OCI-LY7 (cell line): ENCODE measurements around the gene HSDL2. TPM values are rescaled to one million over a fixed set of nuclear protein-coding genes. Genes with fewer than 3 reads are reported as not detected.

Experiments used
- BruUV-seq: library from RNA; stranded (reverse); fragments of 400-500 nt; replicated peaks from 2 replicates; lab custom pipeline; 2021; lab: Mats Ljungman, UMichigan
- CTCF ChIA-PET: fragments of 300-600 bp; sonication (Branson Sonifier 250); formaldehyde crosslinking; loops from one replicate; lab custom pipeline; 2022; ENCODE audit warnings: antibody characterized with exemption; ENCODE audit not compliant: unreplicated experiment; lab: Charles Lee
- POLR2A ChIA-PET: fragments of 300-600 bp; sonication (Branson Sonifier 250); formaldehyde crosslinking; loops from one replicate; lab custom pipeline; 2022; ENCODE audit warnings: antibody characterized with exemption; lab: Charles Lee
- DNase-seq: peaks from one replicate; pipeline ENCODE4 v3.0.0-alpha.2; 2015; ENCODE audit warnings: low spot score
- H2AFZ ChIP-seq: fragments of 200-600 bp; sonication (generic), shearing (Covaris generic); 2 replicates; pipeline ENCODE4 v1.6.1; 2014; ENCODE audit warnings: mild to moderate bottlenecking, antibody characterized with exemption, low read length, moderate library complexity
- H3K27ac ChIP-seq: fragments of 200-600 bp; sonication (generic); 2 replicates; pipeline ENCODE4 v1.5.1; 2014; ENCODE audit warnings: mixed run types, low read depth, mild to moderate bottlenecking, moderate library complexity, low read length, inconsistent platforms; ENCODE audit not compliant: poor library complexity, severe bottlenecking
- H3K36me3 ChIP-seq: fragments of 200-600 bp; sonication (generic); 2 replicates; pipeline ENCODE4 v1.6.1; 2014; ENCODE audit warnings: mild to moderate bottlenecking, antibody characterized with exemption, low read length, moderate library complexity, mixed read lengths; ENCODE audit not compliant: insufficient read depth
- H3K4me1 ChIP-seq: fragments of 200-600 bp; sonication (generic); 2 replicates; pipeline ENCODE4 v1.5.1; 2014; ENCODE audit warnings: mild to moderate bottlenecking, low read length; ENCODE audit not compliant: insufficient read depth, poor library complexity, severe bottlenecking
- H3K4me2 ChIP-seq: fragments of 200-600 bp; sonication (generic); 2 replicates; pipeline ENCODE4 v1.6.1; 2014; ENCODE audit warnings: mild to moderate bottlenecking, low read length
- H3K4me3 ChIP-seq: fragments of 200-600 bp; sonication (generic); 2 replicates; pipeline ENCODE4 v1.5.1; 2014; ENCODE audit warnings: mild to moderate bottlenecking, low read depth, low read length; ENCODE audit not compliant: poor library complexity, severe bottlenecking
- H3K79me2 ChIP-seq: fragments of 200-600 bp; sonication (generic); 2 replicates; pipeline ENCODE4 v1.6.1; 2016; ENCODE audit warnings: low read depth, mild to moderate bottlenecking, low read length, moderate library complexity, mixed read lengths; ENCODE audit not compliant: insufficient read depth
- H3K9me2 ChIP-seq: fragments of 200-600 bp; sonication (generic); 2 replicates; pipeline ENCODE4 v1.6.1; 2016; ENCODE audit warnings: mild to moderate bottlenecking, low read length, mixed read lengths; ENCODE audit not compliant: insufficient read depth
- H3K9me3 ChIP-seq: fragments of 200-600 bp; sonication (generic); 2 replicates; pipeline ENCODE4 v1.6.1; 2014; ENCODE audit warnings: mild to moderate bottlenecking, mixed run types, low read length, mixed read lengths
- H4K20me1 ChIP-seq: fragments of 200-600 bp; sonication (generic); 2 replicates; pipeline ENCODE4 v1.6.1; 2014; ENCODE audit warnings: mild to moderate bottlenecking, antibody characterized with exemption, low read length, moderate library complexity, mixed read lengths; ENCODE audit not compliant: insufficient read depth
- EZH2phosphoT487 ChIP-seq: fragments of 200-600 bp; sonication (generic); IDR thresholded peaks from 2 replicates; pipeline ENCODE4 v1.6.1; 2018; ENCODE audit warnings: low read depth, borderline replicate concordance, mild to moderate bottlenecking, mixed run types, antibody characterized with exemption, low read length, moderate library complexity, mixed read lengths
- intact Hi-C: fragments of 100-400 bp; cut with micrococcal nuclease; formaldehyde crosslinking; loops from one replicate; pipeline ENCODE4 v1.10.0; 2022; ENCODE audit not compliant: unreplicated experiment
- total RNA-seq, 2 experiments: library from RNA; depleted of rRNA in 1 of 2; stranded (reverse); fragments of >200 nt in 1 of 2; shearing (Covaris generic) in 1 of 2; gene quantifications; 2 replicates each; pipeline ENCODE4 v1.2.3, GENCODE V29; 2014 to 2022
- TF ChIP-seq, protein P1 (sequence below): fragments of 200-600 bp; sonication (generic); conservative IDR thresholded peaks from 2 replicates; pipeline ENCODE4 v1.5.1; 2014; ENCODE audit warnings: mild to moderate bottlenecking, antibody characterized with exemption, low read length, moderate library complexity, mixed read lengths

HSDL2 gene
- total RNA-seq, 2 experiments from 2014 or later, result 12.7 to 16.6 TPM

DNA sequence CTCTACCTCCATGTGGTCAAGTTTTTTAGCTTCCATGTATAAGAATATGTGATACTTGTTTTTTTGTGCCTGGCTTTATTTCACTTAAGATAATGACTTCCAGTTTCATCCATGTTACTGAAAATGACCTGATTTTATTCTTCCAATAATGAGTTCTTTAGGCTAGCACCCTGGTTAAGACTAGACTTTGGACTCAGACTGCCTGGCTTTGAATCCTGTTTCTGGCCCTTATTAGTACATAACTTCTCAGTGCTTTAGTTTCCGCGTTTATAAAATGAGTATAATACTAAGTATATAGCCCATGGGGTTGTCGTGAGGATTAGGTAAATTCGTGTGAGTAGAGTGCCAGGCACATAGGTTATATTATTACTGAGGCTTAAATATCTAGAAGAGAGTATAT is 125.2 kb downstream of the HSDL2 start:
- intact Hi-C loops, result no loop called here

DNA sequence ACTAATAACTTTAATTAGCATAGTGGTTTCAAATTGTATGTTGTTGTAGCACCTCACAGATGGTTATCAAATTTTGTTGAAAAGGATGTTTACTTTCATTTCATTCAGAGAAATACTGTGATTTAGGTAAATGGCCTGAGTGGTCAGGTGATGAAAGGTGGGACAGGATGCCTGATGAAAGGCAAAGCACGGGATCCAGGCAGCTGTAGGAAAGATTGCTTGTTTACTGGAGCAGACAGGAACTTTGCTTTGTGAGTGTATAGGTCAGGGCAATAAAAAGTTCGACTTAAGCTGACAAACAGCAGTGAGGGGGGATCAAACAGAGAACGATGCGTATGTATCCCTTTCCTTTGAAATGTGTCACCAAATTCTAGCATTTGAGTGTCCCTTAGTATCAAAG is 125.7 kb downstream of the HSDL2 start:
- no peaks in the 10 kb centered on the region for H3K9me3 ChIP-seq
- BruUV-seq, result no TSS peak
- no peaks in the 10 kb centered on the region for H3K4me1 ChIP-seq
- TF ChIP-seq EZH2phosphoT487, result no peak
- TF ChIP-seq, protein P1, sequence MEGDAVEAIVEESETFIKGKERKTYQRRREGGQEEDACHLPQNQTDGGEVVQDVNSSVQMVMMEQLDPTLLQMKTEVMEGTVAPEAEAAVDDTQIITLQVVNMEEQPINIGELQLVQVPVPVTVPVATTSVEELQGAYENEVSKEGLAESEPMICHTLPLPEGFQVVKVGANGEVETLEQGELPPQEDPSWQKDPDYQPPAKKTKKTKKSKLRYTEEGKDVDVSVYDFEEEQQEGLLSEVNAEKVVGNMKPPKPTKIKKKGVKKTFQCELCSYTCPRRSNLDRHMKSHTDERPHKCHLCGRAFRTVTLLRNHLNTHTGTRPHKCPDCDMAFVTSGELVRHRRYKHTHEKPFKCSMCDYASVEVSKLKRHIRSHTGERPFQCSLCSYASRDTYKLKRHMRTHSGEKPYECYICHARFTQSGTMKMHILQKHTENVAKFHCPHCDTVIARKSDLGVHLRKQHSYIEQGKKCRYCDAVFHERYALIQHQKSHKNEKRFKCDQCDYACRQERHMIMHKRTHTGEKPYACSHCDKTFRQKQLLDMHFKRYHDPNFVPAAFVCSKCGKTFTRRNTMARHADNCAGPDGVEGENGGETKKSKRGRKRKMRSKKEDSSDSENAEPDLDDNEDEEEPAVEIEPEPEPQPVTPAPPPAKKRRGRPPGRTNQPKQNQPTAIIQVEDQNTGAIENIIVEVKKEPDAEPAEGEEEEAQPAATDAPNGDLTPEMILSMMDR, result no peak
- no peak overlapping the region for H3K4me2 ChIP-seq
- ChIA-PET CTCF (no interaction called here), POLR2A (interaction anchor here (0.7 kb wide), 1 partner anchor 15 kb away, joined by 3 read pairs; no protein-coding TSS in a partner anchor)
- peaks cover 16% of the 10 kb centered on the region for H4K20me1 ChIP-seq
- H3K79me2 ChIP-seq, result peaks cover 14% of the 10 kb centered on the region; the same call in 1 of the 2 replicates
- no peak overlapping the region for H3K27ac ChIP-seq
- H2AFZ ChIP-seq, result no peak overlapping the region
- H3K4me3 ChIP-seq, result no peak overlapping the region
- intact Hi-C loops, result no loop called here
- H3K36me3 ChIP-seq, result no peaks in the 10 kb centered on the region
- no peak for DNase-seq
- no peaks in the 10 kb centered on the region for H3K9me2 ChIP-seq

More for the DNA sequence above, 125.2 kb downstream of the HSDL2 start:
- ChIA-PET POLR2A (interaction anchor here (0.7 kb wide), 1 partner anchor 14 kb away, joined by 3 read pairs; no protein-coding TSS in a partner anchor), CTCF (no interaction called here)
- Histone ChIP-seq H3K4me1 (no peaks in the 10 kb centered on the region), H3K9me2 (no peaks in the 10 kb centered on the region), H3K36me3 (no peaks in the 10 kb centered on the region), H3K4me2 (no peak overlapping the region), H4K20me1 (peaks cover 14% of the 10 kb centered on the region), H3K4me3 (no peak overlapping the region), H3K79me2 (peaks cover 17% of the 10 kb centered on the region; the same call in 1 of the 2 replicates), H3K9me3 (no peaks in the 10 kb centered on the region), H2AFZ (no peak overlapping the region), H3K27ac (no peak overlapping the region)
- DNase-seq, result no peak
- TF ChIP-seq, protein P1, result no peak
- no peak for TF ChIP-seq EZH2phosphoT487
- BruUV-seq, result no TSS peak

DNA sequence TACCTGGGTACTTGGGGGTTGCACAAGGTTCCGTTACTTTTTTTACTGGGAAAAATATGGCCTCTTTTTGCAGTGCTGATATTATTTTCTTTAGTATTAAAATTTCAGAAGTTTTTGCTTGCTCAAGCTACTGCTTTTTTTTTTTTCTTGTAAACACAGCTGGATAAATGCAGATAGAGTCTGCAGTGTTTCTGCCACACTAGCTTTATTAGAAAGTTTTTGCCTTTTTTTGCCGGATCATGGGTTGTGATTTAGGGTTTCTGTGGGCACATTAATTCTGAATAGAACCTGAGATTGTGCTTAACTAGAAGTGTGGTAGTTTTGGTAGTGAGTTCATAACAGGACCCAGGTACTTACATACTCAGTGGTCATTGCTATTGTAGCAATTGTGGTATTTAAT is 126.7 kb downstream of the HSDL2 start:
- DNase-seq, result no peak
- TF ChIP-seq, protein P1, result no peak
- no peak for TF ChIP-seq EZH2phosphoT487
- no peak overlapping the region for H3K4me2 ChIP-seq
- no peak overlapping the region for H3K4me3 ChIP-seq
- H2AFZ ChIP-seq, result no peak overlapping the region
- intact Hi-C loops, result no loop called here
- peaks cover 19% of the 10 kb centered on the region for H4K20me1 ChIP-seq
- no peaks in the 10 kb centered on the region for H3K9me2 ChIP-seq
- H3K79me2 ChIP-seq, result peaks cover 15% of the 10 kb centered on the region; the same call in 1 of the 2 replicates
- no peaks in the 10 kb centered on the region for H3K9me3 ChIP-seq
- POLR2A ChIA-PET, result interaction anchor here (0.6 to 1.0 kb wide), 2 partner anchors 14 to 1024 kb away, joined by 3 read pairs; no protein-coding TSS in a partner anchor
- H3K4me1 ChIP-seq, result no peaks in the 10 kb centered on the region
- no TSS peak for BruUV-seq
- H3K27ac ChIP-seq, result no peak overlapping the region
- CTCF ChIA-PET, result no interaction called here
- no peaks in the 10 kb centered on the region for H3K36me3 ChIP-seq
